ENCODE data around the gene DPEP2.
"Not testable (repeated sequence)": the region's sequence is repeated elsewhere in the genome, so short reads cannot be mapped to it uniquely, and the experiment has no call there.

DPEP2 gene

DNA sequence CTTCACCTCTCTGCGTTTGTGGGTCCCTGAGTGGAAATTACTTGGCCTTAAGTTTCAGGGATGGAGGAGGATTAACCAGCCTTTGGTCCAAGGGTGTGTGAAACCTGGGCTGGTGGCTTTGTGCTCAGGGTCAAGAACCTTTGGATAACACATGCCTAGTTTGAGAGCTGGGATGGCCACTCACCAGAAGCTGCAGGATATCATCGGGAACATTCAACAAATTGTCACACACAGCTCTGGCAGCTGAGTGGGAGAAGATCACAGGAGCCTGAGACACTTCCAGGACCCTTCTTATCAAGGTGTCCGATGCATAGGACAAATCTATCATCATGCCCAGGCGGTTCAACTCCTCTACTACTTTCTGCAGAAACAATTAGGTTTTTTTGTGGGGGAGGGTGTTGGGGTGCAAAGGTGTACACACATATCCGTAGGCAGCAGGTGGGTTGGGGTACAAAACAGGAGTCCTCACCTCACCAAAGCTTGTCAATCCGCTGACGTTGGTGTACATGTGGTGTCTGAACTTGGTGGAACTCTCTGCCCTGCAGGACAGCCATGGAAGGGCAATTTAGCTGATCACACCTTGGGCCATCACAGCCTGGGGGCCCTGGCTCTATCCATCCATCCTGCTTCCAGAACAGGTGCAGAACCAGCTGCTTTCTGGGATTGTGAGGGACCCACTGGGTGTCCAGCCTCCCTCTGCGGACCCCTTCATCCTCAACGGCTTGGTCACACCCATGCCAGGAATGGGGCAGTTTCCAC is 21.6 kb downstream of the DPEP2 start:
- Mint-ChIP-seq H3K4me1 (ENCODE audit: low read depth in 2 of 2) (peaks cover 0 to 1% of the 10 kb centered on the region in 2 donors), H3K27me3 (peaks cover 0 to 8% of the 10 kb centered on the region in 2 donors), H3K4me3 (no peak overlapping the region), H3K9me3 (no peaks in the 10 kb centered on the region), H3K27ac (no peak overlapping the region), H3K36me3 (ENCODE audit: insufficient read depth) (no peaks in the 10 kb centered on the region)
- no peak for DNase-seq
- ATAC-seq (replicated peaks), result no peak

DNA sequence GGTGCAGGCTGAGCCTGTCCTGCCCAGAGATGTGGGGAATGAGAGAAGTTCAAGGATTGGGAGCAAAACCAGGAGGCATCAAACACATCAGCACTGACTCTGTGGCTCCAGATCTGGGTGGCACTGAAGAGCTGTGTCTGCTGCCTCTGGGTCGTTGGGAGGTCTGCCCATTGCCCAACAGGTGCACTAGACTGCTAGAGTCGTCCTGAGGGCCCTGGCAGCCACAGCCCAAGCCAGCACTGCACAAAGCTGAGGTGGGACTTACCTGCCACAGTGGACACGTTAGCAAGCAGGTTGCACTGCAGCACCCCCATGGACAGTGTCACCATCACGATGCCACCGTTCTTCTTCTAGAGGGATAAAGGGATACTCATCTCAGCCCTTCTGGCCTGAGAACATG is 22.3 kb downstream of the DPEP2 start:
- Mint-ChIP-seq H3K27me3 (peaks cover 0 to 8% of the 10 kb centered on the region in 2 donors), H3K27ac (no peak overlapping the region), H3K36me3 (ENCODE audit: insufficient read depth) (no peaks in the 10 kb centered on the region), H3K9me3 (no peaks in the 10 kb centered on the region), H3K4me3 (no peak overlapping the region), H3K4me1 (ENCODE audit: low read depth in 2 of 2) (peaks cover 0 to 1% of the 10 kb centered on the region in 2 donors)
- DNase-seq (no peak), ATAC-seq (replicated peaks) (no peak)

DNA sequence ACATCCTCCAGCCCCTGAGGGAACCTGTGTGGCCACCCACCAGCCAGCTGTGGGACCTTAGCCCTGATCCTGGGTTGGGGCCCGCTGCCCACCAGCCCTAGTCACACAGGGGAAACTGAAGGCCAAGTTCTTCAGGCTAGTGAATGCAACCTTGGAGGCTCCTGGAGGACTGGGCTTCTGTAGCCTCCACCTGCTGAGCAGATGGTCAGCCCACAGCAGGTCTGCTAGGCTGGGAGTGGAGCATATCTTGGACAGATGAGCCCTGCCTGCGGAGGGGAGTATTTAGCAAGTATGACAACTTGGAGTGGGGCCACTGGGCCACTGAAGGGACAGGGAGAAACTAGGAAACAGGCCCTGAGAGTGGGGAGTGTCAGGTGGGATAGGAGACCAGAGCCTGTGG is 23.1 kb downstream of the DPEP2 start:
- ATAC-seq (replicated peaks) (no peak), DNase-seq (no peak)
- no peaks in the 10 kb centered on the region for H3K36me3 Mint-ChIP-seq (ENCODE audit: insufficient read depth)
- H3K27ac Mint-ChIP-seq, result peak overlapping the region in 1 of 2 donors; percentile 79
- H3K9me3 Mint-ChIP-seq, result no peaks in the 10 kb centered on the region
- H3K27me3 Mint-ChIP-seq, result peaks cover 0 to 8% of the 10 kb centered on the region in 2 donors
- peaks cover 0 to 1% of the 10 kb centered on the region in 2 donors for H3K4me1 Mint-ChIP-seq (ENCODE audit: low read depth in 2 of 2)
- H3K4me3 Mint-ChIP-seq, result no peak overlapping the region

DNA sequence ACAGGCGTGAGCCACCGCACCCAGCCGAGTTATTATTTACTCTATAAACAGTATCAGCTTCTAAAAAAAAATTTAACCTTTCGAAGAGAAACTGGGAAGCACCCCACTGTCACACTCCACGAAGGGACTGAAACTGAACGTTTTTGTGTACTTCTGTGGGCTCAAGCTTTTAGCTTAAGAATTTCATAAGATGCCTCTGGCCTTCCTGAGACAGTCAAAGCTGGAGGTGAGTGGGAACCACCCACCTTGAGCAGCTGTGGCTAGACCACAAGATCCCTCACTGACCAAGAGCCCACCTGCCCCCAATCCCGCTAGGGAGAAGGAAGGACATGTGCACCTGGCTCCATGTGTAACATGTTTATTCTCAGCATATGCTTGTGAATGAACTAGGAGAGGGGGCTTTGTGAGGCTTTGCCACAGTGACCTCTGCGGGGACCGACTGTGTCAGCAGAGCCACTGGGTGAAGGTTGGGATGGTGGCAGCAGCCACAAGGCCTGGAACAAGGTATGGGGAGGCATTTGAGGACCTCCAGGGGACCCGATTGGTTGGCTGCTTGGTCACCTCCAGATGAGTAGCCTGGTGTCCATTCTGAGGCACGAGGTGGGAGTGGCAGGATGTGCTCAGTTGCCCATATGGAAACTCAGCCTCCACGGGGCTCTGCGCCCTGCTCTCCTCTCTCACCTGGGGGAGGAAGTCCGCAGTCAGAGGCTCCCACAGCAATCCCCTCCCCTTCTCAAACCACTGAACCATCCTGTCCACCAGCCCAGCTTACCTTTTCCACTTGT is 23.8 kb downstream of the DPEP2 start:
- Mint-ChIP-seq H3K4me3 (no peak overlapping the region), H3K9me3 (no peaks in the 10 kb centered on the region), H3K27ac (no peak overlapping the region), H3K4me1 (ENCODE audit: low read depth in 2 of 2) (peaks cover 0 to 1% of the 10 kb centered on the region in 2 donors), H3K27me3 (peaks cover 0 to 8% of the 10 kb centered on the region in 2 donors), H3K36me3 (ENCODE audit: insufficient read depth) (no peaks in the 10 kb centered on the region)
- ATAC-seq (replicated peaks), result no peak
- no peak for DNase-seq

DNA sequence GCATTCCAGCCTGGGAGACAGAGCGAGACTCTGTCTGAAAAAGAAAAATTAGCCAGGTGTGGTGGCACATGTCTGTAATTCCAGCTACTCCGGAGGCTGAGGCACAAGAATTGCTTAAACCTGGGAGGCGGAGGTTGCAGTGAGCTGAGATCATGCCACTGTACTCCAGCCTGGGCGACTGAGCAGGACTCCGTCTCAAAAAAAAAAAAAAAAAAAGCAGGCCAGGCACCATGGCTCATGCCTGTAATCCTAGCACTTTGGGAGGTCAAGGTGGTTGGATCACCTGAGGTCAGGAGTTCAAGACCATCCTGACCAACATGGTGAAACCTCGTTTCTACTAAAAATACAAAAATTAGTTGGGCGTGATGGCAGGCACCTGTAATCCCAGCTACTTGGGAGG is 27.0 kb downstream of the DPEP2 start:
- H3K9me3 Mint-ChIP-seq; H3K36me3 Mint-ChIP-seq (ENCODE audit: insufficient read depth); H3K4me3 Mint-ChIP-seq; H3K27me3 Mint-ChIP-seq; DNase-seq; H3K27ac Mint-ChIP-seq; ATAC-seq (replicated peaks): not testable (repeated sequence)
- peaks cover 12 to 16% of the 10 kb centered on the region in 2 donors for H3K4me1 Mint-ChIP-seq (ENCODE audit: low read depth in 2 of 2)

DNA sequence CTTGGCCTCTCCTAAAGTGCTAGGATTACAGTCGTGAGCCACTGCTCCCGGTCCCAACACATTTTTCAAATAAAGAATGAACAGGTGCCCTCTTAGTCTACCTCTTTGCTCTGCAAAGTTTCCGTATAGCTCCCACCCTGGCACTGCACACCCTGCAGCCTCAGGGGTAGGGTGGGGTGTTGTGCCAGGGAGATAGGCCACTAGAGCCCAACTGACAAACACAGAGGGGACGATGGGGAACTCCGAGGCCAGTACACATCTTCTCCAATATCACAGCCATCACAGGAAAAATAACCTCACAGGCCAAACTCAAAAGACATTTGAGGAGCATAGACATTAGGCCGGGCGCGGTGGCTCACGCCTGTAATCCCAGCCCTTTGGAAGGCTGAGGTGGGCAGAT is 28.2 kb downstream of the DPEP2 start:
- Mint-ChIP-seq H3K4me3 (no peak overlapping the region), H3K9me3 (no peaks in the 10 kb centered on the region)

GRCh38 chr16:67969254-67970039 is 29.8 kb downstream of the DPEP2 start:
- DNase-seq (no peak), ATAC-seq (replicated peaks) (peak; percentile 4)
- Mint-ChIP-seq H3K9me3 (no peaks in the 10 kb centered on the region), H3K36me3 (ENCODE audit: insufficient read depth) (no peaks in the 10 kb centered on the region), H3K4me1 (ENCODE audit: low read depth in 2 of 2) (peaks cover 19 to 21% of the 10 kb centered on the region in 2 donors), H3K27ac (peak overlapping the region; percentile 14 to 93), H3K27me3 (no peaks in the 10 kb centered on the region), H3K4me3 (peak overlapping the region; percentile 91 to 92)

More for the DNA sequence above, 28.2 kb downstream of the DPEP2 start:
- DNase-seq (no peak), ATAC-seq (replicated peaks) (no peak)
- Mint-ChIP-seq H3K36me3 (ENCODE audit: insufficient read depth) (no peaks in the 10 kb centered on the region), H3K27ac (peak overlapping the region in 1 of 2 donors; percentile 30), H3K4me1 (ENCODE audit: low read depth in 2 of 2) (peaks cover 19 to 22% of the 10 kb centered on the region in 2 donors), H3K27me3 (peaks cover 0 to 3% of the 10 kb centered on the region in 2 donors)

- Mint-ChIP-seq H3K4me1 (ENCODE audit: low read depth in 2 of 2) (peaks cover 19 to 23% of the 10 kb centered on the region in 2 donors), H3K27ac (peak within 1 kb of the TSS; percentile 92 to 93), H3K4me3 (peak within 1 kb of the TSS; percentile 91 to 92), H3K9me3 (no peaks in the 10 kb centered on the region), H3K27me3 (no peaks in the 10 kb centered on the region), H3K36me3 (ENCODE audit: insufficient read depth) (no peaks in the 10 kb centered on the region)
- ATAC-seq (replicated peaks), result peak; percentile 86
- peak; percentile 83 to 86 (median 84) for DNase-seq
Observed at GRCh38 chr16:67968400-67969253, 30.7 kb downstream of the DPEP2 start, which contains the start of gene SLC12A4. Gene SLC12A4, minus strand, starts transcription at chr16:67968637. Its CDS starts 84 bp downstream, at chr16:67968553.

GRCh38 chr16:67967958-67968399 is 31.3 kb downstream of the DPEP2 start:
- Mint-ChIP-seq H3K27me3 (no peaks in the 10 kb centered on the region), H3K36me3 (ENCODE audit: insufficient read depth) (no peaks in the 10 kb centered on the region)

DNA sequence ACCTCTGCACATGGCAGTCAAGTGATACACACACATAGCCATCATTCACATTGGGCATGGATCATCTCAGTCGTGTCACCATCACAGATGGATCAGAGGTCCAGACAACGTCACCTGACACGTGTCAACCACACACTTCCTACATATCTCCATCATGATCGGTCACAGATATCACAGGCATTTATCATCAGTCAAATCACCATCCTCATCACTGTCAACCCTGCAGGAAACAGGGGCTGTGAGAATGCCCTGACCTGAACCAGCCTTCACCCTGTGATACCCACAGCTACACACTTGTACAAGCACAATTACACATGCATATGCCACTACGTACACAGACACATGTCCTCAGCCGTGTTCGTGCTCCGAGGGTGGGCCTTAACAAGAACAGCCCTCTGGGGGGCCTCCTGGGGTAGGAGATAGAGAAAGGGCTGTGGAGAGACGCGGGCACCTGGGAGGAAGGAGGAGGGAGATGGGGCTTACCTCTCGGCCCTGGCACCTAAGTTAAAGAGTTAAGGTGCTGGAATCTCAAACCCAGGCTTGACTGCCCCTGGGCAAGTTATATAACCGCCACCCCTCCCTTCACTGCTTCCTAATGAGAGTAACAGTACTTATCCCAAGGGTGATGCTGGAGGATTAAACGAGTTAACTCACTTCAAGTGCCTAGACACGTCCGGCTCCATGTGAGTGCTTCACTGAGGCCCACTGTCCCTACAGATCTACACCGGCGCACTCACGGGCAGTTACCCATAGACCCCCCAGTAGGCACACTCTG is 31.9 kb downstream of the DPEP2 start:
- H3K4me3 Mint-ChIP-seq, result peak overlapping the region; percentile 91 to 92
- H3K27ac Mint-ChIP-seq, result peak overlapping the region; percentile 87 to 92
- no peaks in the 10 kb centered on the region for H3K9me3 Mint-ChIP-seq
- ATAC-seq (replicated peaks) (peak; percentile 23), DNase-seq (peak in 2 of 3 experiments; percentile 11 to 27)
- peaks cover 19 to 23% of the 10 kb centered on the region in 2 donors for H3K4me1 Mint-ChIP-seq (ENCODE audit: low read depth in 2 of 2)
- H3K27me3 Mint-ChIP-seq, result no peaks in the 10 kb centered on the region
- H3K36me3 Mint-ChIP-seq (ENCODE audit: insufficient read depth), result peaks cover 3% of the 10 kb centered on the region

More at GRCh38 chr16:67967958-67968399, 31.3 kb downstream of the DPEP2 start:
- peak overlapping the region; percentile 91 to 92 for H3K4me3 Mint-ChIP-seq
- H3K9me3 Mint-ChIP-seq, result no peaks in the 10 kb centered on the region
- H3K4me1 Mint-ChIP-seq (ENCODE audit: low read depth in 2 of 2), result peaks cover 19 to 23% of the 10 kb centered on the region in 2 donors
- DNase-seq (peak in 1 of 3 experiments; percentile 8), ATAC-seq (replicated peaks) (peak; percentile 9)
- peak overlapping the region; percentile 87 to 92 for H3K27ac Mint-ChIP-seq

- Mint-ChIP-seq H3K36me3 (ENCODE audit: insufficient read depth) (peaks cover 3% of the 10 kb centered on the region), H3K4me1 (ENCODE audit: low read depth in 2 of 2) (peaks cover 19 to 23% of the 10 kb centered on the region in 2 donors), H3K4me3 (peak overlapping the region; percentile 91 to 92), H3K9me3 (no peaks in the 10 kb centered on the region), H3K27ac (peak overlapping the region; percentile 12 to 67), H3K27me3 (no peaks in the 10 kb centered on the region)
- no peak for DNase-seq
- no peak for ATAC-seq (replicated peaks)
Observed at GRCh38 chr16:67966549-67967182, 32.6 kb downstream of the DPEP2 start.
